DND-41 (cell line): ENCODE data around the gene C10orf90.

Experiments used
- ATAC-seq: fragments of 200-7000 bp; cut with Tn5 transposase; 3 replicates; pipeline ENCODE4 v1.9.1; 2021; ENCODE audit warnings: low read depth; ENCODE audit not compliant: insufficient read depth
- DNase-seq: peaks from one replicate; pipeline ENCODE4 v3.0.0-alpha.2; 2020
- H2AFZ ChIP-seq: 2 replicates; pipeline ENCODE4 v1.6.0; 2012; ENCODE audit warnings: low read depth, low read length
- H3K27ac ChIP-seq: 2 replicates; pipeline ENCODE4 v1.5.1; 2012; ENCODE audit warnings: low read length, inconsistent platforms
- H3K27me3 ChIP-seq: fragments of 200-600 bp; sonication (generic); 2 replicates; pipeline ENCODE4 v1.6.0; 2012; ENCODE audit warnings: low read length, mild to moderate bottlenecking, inconsistent platforms; ENCODE audit not compliant: insufficient read depth, poor library complexity
- H3K36me3 ChIP-seq: 2 replicates; pipeline ENCODE4 v1.5.1; 2012; ENCODE audit warnings: low read length, inconsistent platforms; ENCODE audit not compliant: insufficient read depth
- H3K4me1 ChIP-seq: 2 replicates; pipeline ENCODE4 v1.5.1; 2012; ENCODE audit warnings: mild to moderate bottlenecking, low read length; ENCODE audit not compliant: insufficient read depth
- H3K4me2 ChIP-seq: 2 replicates; pipeline ENCODE4 v1.6.0; 2012; ENCODE audit warnings: mild to moderate bottlenecking, moderate library complexity, low read length, inconsistent platforms; ENCODE audit not compliant: insufficient read depth
- H3K4me3 ChIP-seq, 2 experiments: fragments of 200-600 bp in 1 of 2; shearing (Covaris generic) in 1 of 2; 2 replicates each; pipeline ENCODE4 v1.5.1; 2012 to 2016; ENCODE audit warnings: inconsistent platforms in 2 of 2, low read length in 2 of 2, mild to moderate bottlenecking in 2 of 2, low read depth in 1 of 2, moderate library complexity in 1 of 2
- H3K79me2 ChIP-seq: 2 replicates; pipeline ENCODE4 v1.6.0; 2012; ENCODE audit warnings: low read length, inconsistent platforms; ENCODE audit not compliant: insufficient read depth
- H3K9ac ChIP-seq: 2 replicates; pipeline ENCODE4 v1.6.0; 2012; ENCODE audit warnings: low read depth, mild to moderate bottlenecking, inconsistent platforms, low read length, moderate library complexity
- H3K9me3 ChIP-seq: 2 replicates; pipeline ENCODE4 v1.5.1; 2012; ENCODE audit warnings: low read length, moderate library complexity, mild to moderate bottlenecking, inconsistent platforms; ENCODE audit not compliant: insufficient read depth, severe bottlenecking
- H4K20me1 ChIP-seq: 2 replicates; pipeline ENCODE4 v1.6.0; 2012; ENCODE audit warnings: low read length; ENCODE audit not compliant: insufficient read depth
- EZH2 ChIP-seq: IDR thresholded peaks from 3 replicates; pipeline ENCODE4 v1.6.1; 2012; ENCODE audit warnings: borderline replicate concordance, low read depth, mild to moderate bottlenecking, moderate library complexity, low read length, inconsistent platforms; ENCODE audit not compliant: severe bottlenecking
- TF ChIP-seq, protein P1 (sequence below): IDR thresholded peaks from 2 replicates; pipeline ENCODE4 v1.5.1; 2012; ENCODE audit warnings: borderline replicate concordance, low read length, moderate library complexity, mild to moderate bottlenecking; ENCODE audit not compliant: poor library complexity, severe bottlenecking; ENCODE audit errors: extremely low read depth

C10orf90 gene

DNA sequence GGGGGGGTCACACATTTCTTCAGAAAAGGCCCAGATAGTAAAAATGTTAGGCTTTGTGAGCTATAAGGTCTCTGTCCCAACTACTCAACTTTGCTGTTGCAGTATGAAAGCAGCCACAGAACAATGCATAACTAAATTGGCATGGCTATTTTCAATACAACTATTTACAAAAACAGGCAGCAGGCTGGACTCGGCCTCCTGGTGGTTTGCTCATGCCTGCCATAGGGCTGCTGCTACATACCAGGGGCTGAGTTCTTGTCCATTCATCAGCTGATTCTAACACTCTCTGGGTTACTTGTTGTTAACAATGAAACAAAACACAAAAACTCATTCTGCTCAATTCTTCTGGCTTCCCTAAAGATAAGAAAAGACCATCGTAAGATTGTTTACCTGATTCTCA is 172.8 kb downstream of the C10orf90 start:
- H3K79me2 ChIP-seq, result no peaks in the 10 kb centered on the region
- no peak overlapping the region for H3K9ac ChIP-seq
- H3K4me3 ChIP-seq, result no peak overlapping the region
- DNase-seq (no peak), ATAC-seq (no peak)
- no peak overlapping the region for H2AFZ ChIP-seq
- no peaks in the 10 kb centered on the region for H3K9me3 ChIP-seq
- TF ChIP-seq, protein P1, sequence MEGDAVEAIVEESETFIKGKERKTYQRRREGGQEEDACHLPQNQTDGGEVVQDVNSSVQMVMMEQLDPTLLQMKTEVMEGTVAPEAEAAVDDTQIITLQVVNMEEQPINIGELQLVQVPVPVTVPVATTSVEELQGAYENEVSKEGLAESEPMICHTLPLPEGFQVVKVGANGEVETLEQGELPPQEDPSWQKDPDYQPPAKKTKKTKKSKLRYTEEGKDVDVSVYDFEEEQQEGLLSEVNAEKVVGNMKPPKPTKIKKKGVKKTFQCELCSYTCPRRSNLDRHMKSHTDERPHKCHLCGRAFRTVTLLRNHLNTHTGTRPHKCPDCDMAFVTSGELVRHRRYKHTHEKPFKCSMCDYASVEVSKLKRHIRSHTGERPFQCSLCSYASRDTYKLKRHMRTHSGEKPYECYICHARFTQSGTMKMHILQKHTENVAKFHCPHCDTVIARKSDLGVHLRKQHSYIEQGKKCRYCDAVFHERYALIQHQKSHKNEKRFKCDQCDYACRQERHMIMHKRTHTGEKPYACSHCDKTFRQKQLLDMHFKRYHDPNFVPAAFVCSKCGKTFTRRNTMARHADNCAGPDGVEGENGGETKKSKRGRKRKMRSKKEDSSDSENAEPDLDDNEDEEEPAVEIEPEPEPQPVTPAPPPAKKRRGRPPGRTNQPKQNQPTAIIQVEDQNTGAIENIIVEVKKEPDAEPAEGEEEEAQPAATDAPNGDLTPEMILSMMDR, result no peak
- no peak for TF ChIP-seq EZH2
- no peaks in the 10 kb centered on the region for H4K20me1 ChIP-seq
- no peaks in the 10 kb centered on the region for H3K4me1 ChIP-seq
- no peak overlapping the region for H3K4me2 ChIP-seq
- no peak overlapping the region for H3K27ac ChIP-seq
- no peaks in the 10 kb centered on the region for H3K36me3 ChIP-seq
- H3K27me3 ChIP-seq, result no peaks in the 10 kb centered on the region

DNA sequence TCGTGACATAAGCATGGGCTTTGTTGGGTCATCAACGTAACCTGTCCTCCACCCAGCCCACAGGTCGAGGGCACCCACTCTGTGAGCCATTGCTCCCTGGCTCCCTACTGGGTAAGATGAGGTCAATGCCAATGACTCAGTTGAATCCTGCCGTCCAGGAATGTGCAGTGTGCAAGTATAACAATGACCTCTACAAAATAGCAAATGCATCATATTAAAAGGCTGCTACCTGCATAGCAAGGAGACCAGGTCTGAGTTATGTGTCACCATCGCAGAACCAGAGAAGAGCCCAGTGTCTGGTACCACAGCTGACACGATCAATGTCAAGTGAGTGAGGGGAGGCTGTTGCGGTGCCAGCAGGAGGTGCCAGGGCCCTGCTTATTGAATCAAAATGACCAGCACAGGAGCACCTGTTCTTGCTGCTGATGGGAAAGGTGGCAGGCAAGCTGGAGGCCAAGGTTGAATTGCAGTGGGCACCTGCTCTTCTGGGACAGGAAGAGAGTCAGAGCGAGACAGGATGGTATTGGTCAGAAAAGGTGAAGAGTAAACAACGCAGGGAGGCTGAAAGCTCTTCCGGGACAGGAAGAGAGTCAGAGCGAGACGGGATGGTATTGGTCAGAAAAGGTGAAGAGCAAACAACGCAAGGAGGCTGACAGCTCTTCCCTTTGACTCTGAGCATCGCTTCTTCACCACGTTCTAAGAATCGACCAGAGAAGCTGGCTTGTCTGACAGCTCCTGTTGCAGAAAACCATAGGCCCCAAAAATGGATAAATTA is 173.5 kb downstream of the C10orf90 start:
- TF ChIP-seq, protein P1, result no peak
- no peak for TF ChIP-seq EZH2
- no peaks in the 10 kb centered on the region for H3K79me2 ChIP-seq

DNA sequence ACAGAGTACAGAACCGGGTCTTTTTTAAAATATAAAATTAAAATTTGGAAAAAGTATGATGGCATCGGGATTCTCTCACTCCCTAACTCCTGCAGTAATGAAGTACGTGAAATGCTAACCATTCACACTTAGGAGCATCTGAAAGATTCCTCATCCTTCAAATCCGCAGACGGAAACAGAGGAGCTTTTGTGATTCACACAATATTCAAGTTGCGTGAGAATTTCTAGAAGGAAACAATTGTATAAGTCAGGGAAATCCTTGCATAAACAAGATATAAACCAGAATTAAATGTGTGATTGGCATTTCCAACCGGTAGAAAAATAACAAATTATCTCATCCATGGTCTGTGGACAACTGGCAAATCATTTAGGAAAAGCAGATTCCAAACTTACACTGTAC is 179.0 kb downstream of the C10orf90 start:
- no peak overlapping the region for H3K9ac ChIP-seq
- no peak overlapping the region for H2AFZ ChIP-seq
- DNase-seq (no peak), ATAC-seq (no peak)
- H3K4me3 ChIP-seq, result no peak overlapping the region
- H4K20me1 ChIP-seq, result no peaks in the 10 kb centered on the region
- H3K27me3 ChIP-seq, result peaks cover 3% of the 10 kb centered on the region
- no peaks in the 10 kb centered on the region for H3K9me3 ChIP-seq
- no peak overlapping the region for H3K27ac ChIP-seq
- no peaks in the 10 kb centered on the region for H3K4me1 ChIP-seq
- H3K4me2 ChIP-seq, result no peak overlapping the region
- H3K36me3 ChIP-seq, result no peaks in the 10 kb centered on the region
- no peak for TF ChIP-seq EZH2
- TF ChIP-seq, protein P1, result no peak
- H3K79me2 ChIP-seq, result no peaks in the 10 kb centered on the region

More for the DNA sequence above, 173.5 kb downstream of the C10orf90 start:
- DNase-seq (no peak), ATAC-seq (no peak)
- Histone ChIP-seq H4K20me1 (no peaks in the 10 kb centered on the region), H3K27me3 (peaks cover 3% of the 10 kb centered on the region), H3K36me3 (no peaks in the 10 kb centered on the region), H2AFZ (no peak overlapping the region), H3K4me3 (no peak overlapping the region), H3K27ac (no peak overlapping the region), H3K4me1 (no peaks in the 10 kb centered on the region), H3K9ac (no peak overlapping the region), H3K9me3 (no peaks in the 10 kb centered on the region), H3K4me2 (no peak overlapping the region)

DNA sequence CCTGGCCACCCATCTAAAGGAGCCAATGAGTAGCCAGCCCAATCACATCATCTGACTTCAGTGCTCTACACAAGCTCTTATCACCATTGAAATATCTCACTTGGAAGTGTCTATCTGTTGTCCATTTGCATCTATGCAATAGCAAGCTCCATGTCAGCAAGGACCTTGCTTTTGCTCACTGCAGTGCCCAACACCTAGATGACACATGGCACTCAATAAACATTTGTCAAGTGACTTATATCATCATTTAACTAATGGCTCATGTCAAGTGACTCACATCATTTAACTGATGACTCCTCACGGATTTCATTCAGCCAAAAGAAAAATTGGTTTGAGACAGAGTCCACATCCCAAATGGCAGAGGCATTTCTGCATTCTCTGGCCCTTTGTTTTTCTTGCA is 189.3 kb downstream of the C10orf90 start:
- no peaks in the 10 kb centered on the region for H3K27me3 ChIP-seq
- DNase-seq (no peak), ATAC-seq (no peak)
- H4K20me1 ChIP-seq, result no peaks in the 10 kb centered on the region
- H3K9me3 ChIP-seq, result no peaks in the 10 kb centered on the region
- H3K4me2 ChIP-seq, result no peak overlapping the region
- no peak overlapping the region for H3K9ac ChIP-seq
- no peak overlapping the region for H2AFZ ChIP-seq
- no peak overlapping the region for H3K27ac ChIP-seq
- no peak overlapping the region for H3K4me3 ChIP-seq
- TF ChIP-seq, protein P1, result no peak
- no peak for TF ChIP-seq EZH2
- H3K36me3 ChIP-seq, result no peaks in the 10 kb centered on the region
- H3K4me1 ChIP-seq, result no peaks in the 10 kb centered on the region
- no peaks in the 10 kb centered on the region for H3K79me2 ChIP-seq
